HG03565 (cell line): ENCODE results near the gene SLC43A3.
A peak's percentile ranks its signal among the peaks of the same experiment; 100 is the strongest.
"Not testable (repeated sequence)": the region's sequence is repeated elsewhere in the genome, so short reads cannot be mapped to it uniquely, and the experiment has no call there.

Experiments used
- ATAC-seq: cut with Tn5 transposase; IDR thresholded peaks from one replicate; pipeline ENCODE4 v1.9.1; 2021; ENCODE audit warnings: mild to moderate bottlenecking, moderate library complexity; ENCODE audit not compliant: unreplicated experiment

SLC43A3 gene

DNA sequence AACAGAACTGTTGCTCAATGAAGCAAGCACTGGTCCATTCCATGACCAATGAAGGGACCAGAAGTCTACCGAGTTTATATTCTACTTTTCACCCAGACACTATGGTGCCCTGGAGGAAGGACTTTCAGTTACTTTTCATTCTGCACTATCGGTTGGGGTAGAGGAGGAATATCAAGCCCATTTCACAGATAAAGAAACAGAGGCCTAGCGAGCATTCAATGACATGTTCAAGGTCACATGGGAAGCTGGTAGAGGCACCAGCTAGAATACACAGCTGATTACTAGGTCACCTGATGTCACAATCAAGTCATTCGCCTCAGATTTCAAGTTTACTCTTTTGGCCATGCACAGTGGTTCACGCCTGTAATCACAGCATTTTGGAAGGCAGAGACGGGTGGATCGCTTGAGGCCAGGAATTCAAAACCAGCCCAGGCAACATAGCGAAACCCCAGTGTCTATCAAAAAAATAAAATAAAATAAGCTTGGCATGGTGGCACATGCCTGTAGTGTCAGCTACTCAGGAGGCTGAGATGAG lies 18.9 kb downstream of the SLC43A3 start:
- ATAC-seq = no peak

DNA sequence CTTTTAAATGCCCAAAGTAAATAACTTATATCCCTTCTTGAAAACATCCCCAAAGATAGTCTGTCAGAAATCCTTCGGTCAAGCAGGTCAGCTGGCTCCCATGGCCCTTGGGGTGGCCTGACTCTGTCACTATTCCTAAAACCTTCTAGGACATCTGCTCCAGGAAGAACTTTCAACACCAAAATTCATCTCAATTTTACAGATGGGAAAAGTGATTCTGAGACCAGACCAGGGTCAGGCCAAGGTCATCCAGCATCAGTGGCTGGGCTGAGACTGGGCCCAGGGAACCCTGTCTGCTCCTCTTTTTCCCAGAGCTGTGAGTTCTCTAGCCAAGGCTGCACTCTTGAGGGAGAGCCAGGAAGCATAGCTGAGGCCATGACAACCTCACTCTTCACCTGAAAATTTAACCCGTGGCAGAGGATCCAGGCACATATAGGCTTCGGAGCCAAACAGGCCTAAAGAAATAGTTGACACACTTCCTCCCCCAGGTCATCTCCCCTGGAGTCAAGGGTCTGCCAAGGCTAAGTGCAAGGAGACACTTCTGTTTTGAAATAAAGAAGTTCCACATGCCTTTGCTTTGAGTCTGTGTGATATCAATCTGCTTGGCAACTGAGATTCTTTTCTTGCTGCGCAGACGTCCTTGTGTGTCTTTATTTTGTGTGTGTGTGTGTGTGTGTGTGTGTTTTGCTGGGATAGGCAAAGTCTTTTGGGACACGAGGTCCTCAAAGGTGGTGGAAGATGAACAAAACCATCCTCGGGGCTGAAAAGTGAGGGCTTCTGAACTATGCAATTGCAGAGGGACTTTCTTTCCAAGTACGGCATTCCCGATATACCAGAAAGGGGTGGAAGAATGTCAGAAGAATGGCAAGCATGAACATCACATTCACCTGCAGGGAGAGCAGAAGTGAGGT lies 19.7 kb downstream of the SLC43A3 start:
- no peak for ATAC-seq

GRCh38 chr11:57406337-57406904 lies 20.5 kb downstream of the SLC43A3 start:
- peak; percentile 83 for ATAC-seq

DNA sequence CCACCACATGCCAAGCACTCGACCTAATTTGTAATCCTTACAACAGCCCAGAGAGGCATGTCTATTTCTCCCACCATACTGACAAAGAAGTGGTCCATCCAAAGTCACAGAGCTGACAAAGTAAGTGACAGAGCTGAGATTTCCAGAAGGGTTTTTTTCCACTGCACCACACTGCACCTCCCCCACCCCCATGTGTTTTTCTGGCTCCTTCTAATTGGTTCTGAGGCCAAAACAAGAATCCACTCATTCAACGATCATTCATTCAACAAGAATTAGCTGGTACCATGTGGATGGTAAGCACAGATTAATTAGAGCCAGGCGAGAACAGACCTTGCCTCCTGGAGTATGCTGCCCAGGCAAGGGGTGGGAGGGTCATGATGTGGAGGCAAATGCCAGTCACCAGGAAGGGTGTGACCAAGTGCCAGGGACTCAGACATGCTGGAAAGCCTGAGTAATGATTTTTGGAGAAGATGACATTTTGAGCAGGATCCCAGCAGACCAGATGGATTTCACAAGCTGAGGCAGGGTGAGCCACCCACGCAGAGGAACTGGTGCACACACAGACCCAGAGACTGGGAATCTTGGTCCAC lies 21.6 kb downstream of the SLC43A3 start:
- no peak for ATAC-seq

- no peak for ATAC-seq
Measured at GRCh38 chr11:57403802-57404147, 23.1 kb downstream of the SLC43A3 start.

DNA sequence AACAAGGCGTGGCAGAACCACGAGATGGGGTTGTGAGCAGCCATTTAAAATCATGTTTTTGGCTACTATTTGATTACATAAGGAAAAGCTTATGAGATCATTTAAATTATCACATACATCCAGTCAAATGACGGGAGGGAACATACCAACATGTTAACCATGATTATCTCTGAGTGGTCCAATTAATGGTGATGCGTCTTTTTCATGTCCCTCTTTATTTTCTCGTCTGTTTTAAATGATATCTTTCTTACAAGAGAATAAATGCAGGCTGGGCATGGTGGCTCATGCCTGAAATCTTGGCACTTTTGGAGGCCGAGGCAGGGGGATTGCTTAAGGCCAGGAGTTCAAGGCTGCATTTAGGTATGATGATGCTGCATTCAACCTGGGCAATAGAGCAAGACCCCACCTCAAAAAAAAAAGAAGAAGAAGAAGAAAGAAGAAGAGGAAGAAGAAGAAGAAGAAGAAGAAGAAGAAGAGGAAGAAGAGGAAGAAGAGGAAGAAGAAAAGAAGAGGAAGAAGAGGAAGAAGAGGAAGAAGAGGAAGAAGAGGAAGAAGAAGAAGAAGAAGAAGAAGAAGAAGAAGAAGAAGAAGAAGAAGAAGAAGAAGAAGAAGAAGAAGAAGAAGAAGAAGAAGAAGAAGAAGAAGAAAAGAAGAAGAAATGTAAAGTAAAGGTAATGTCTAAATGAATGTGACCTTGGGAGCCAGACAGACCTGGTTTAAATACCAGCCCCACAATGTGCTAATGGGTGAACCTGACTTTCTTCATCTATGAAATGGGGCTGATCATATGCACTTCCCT lies 23.7 kb downstream of the SLC43A3 start:
- ATAC-seq = not testable (repeated sequence)

DNA sequence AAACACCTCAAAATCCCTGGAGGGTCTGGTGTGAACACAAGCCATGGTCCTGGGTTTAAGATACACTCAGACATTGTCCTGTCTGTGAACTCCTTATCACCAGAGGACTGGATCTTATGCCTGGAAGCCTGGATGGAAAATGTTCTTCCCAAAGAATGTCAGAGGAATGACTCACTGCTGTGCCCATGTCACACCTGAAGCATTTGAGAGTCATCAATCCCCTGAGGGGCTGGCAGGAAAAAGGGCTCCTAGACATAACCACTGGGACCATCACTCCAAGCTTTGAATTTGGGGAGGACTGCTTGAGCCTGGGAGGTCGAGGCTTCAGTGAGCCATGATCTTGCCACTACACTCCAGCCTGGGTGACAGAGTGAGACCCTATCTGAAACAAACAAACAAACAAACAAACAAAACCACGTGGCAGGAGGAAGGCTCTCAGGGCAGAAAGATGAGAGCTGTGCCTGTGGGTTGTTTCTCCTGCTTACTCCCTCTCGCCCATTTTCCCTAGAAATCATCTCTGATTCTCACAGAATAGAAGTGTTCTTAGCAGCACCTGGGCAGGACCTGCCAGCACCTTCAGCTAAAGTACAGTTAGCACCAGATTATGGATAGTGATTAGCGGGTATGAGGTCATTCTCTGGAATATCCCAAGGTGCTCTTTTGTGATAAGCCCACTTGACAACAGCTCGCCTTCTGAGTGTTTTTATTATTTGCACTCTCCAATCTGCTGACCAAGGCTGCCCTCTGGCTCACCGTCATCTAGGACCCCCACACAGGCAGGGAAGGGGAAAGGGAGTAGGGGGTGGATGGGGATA lies 24.5 kb downstream of the SLC43A3 start:
- no peak for ATAC-seq

DNA sequence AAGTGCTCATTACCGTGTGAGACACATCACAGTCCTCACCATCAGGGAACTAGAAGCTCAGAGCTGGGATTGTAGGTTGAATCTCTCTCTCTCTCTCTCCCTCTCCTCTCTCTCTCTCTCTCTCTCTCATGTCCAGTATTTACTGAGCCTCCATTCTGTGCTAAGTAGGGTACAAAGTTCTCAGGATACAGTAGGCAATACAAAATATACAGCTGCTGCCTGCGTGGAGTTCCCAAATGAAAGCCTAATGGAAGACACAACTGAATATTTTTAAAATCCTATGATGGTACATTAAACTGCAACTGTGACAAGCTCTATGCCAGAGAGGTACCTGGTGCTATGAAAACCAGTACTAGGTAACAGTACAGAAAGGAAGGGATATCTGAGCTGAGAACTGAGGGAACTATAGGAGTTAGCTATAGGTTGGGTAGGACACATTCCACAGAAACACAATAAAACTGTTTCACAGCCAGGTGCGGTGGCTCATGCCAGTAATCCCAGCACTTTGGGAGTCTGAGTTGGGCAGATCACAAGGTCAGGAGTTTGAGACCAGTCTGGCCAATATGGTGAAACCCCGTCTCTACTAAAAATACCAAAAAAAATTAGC lies 26.8 kb downstream of the SLC43A3 start:
- ATAC-seq = no peak

DNA sequence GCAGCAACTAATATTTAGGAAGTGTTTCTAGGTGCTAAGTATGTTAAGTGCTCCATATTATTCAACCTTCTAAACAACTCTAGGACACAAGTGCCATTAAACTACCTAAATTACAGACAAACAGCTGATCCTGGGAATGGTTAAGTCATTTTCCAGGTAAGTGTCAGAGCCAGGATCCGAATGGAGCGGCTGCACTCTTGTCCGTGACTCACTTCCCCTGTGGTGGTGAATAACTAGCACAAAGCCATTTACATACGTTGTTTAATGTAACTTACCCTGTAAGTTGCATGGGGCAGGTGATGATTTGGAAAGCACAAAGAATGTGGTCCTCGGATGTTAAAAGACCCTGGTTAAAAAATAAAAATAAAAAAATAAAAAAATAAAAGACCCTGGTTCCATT lies 27.7 kb downstream of the SLC43A3 start:
- ATAC-seq = no peak

- no peak for ATAC-seq
Measured at GRCh38 chr11:57397394-57397990, 29.4 kb downstream of the SLC43A3 start.

GRCh38 chr11:57396744-57397143 lies 30.2 kb downstream of the SLC43A3 start:
- ATAC-seq = no peak

GRCh38 chr11:57395905-57396623 lies 30.9 kb downstream of the SLC43A3 start:
- no peak for ATAC-seq

DNA sequence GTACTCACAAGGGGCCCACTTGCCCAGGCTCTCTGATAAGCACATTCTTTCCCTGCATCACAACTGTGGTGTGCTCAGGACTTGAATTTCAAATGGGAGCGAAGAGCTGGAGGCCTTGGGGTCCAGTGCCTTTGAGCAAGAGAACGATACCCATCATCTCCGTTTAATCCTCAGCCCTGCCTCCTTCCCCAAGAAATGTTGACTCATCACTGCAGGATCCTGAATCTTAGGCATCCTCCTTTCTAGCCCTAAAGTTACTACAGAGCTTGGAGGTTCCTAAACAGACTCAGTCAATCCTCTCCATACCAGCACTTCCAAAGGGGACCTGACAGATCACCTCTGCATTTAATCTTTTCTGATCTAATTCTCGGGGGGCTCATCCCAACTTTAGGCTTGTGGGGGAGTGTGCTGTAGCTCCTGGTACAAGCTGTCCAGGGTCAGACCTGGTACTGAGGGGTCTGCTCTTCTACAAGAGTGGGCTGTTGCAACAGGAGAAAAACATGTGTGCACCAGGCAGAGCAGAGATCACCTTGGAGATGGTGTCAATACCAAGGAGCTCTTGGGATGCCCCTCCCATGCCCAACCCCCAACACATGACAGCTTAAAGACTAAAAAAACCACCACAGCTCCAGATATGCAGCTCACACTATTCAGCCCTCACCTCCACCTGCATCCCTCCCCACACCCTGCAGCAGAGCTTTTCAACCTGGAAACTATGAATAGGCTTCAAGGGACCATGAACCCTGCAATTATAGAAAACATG lies 32.5 kb downstream of the SLC43A3 start:
- ATAC-seq = no peak

DNA sequence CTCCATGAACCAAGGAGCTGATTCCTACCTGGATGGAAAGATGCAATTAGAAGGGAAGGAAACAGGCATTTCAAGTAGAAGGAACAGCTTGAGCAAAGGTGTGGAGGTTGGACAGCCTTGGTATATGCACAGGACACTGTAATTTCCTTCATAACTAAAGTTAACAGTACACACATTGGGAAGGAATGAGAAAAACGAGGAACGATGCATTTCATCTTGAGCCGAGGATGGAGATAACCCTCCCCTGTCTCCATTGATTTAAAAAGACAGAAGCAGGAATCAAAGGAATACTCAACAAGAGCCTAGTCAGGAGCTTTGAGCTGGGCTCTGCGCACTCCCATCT lies 34.2 kb downstream of the SLC43A3 start:
- ATAC-seq = no peak

DNA sequence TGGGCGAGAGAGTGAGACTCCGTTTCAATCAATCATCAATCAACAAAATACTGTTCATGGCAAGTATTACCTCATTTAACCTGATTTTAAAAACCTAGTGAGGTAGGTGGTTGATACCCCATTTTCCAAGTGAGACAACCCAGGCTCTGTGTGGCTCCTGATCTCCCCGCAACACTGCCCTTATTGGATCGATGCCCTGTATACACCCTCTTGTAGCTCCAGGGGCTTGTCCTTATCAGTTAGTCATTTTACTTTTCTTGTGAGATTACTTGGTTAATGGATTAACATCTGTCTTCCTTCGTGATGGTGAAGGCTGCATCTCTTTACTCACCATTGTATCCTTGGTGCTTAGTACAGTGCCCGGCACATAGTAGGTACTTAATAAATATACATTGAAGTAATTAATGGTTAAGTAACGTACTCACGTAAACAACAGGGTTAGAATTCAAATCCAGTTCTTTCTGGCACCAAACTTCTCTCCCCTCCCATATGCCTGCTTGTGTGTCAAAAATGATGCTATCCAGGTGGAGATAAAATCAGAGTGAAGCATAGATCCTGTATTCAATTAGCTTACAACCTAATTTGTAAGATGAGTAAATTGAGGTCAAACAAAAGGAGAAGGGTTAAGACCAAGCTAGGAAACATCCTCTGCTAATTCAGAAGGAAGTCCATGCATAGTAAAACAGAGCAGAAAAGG lies 34.7 kb downstream of the SLC43A3 start:
- no peak for ATAC-seq

DNA sequence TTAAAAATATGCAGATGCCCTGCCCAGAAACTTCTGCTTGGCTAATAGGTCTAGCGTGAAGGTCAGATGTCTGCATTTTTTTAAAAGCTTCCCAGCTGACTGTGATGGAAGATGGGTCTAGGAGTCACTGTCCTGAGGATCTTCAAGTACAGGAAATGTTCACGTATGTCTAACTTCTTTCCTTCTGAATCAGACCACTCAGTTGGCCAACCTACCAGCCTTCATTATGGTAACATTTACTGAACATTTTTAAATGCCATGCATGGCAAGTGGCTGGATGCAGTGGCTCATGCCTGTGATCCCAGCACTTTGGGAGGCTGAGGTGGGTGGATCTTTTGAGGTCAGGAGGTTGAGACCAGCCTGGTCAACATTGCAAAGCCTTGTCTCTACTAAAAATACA lies 35.4 kb downstream of the SLC43A3 start:
- no peak for ATAC-seq

DNA sequence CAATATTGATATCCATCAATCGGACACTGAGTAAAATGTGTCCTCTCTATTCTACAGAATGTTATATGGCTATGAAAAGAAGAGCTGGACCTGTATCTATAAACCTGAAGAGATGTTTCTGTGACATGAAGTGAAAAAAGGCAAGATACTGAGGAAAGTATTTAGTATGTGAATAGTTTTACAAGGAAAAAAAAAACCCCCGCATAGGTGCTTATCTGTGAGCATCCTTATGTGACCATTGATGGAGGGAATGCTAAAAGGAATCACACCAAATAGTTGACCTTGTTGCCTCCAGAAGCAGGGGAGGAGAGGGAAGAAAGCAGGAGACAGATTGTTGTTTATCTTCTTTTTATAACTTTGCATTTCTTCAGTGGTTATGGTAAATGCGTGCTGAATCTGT lies 35.8 kb downstream of the SLC43A3 start:
- no peak for ATAC-seq

- ATAC-seq = no peak
Measured at GRCh38 chr11:57390535-57390934, 36.4 kb downstream of the SLC43A3 start, which contains the start of gene PRG2. Gene PRG2, minus strand, starts transcription at chr11:57390650. Its CDS starts 706 bp downstream, at chr11:57389944.
